ENCODE data around the gene ABHD14A.

The ABHD14A gene

DNA sequence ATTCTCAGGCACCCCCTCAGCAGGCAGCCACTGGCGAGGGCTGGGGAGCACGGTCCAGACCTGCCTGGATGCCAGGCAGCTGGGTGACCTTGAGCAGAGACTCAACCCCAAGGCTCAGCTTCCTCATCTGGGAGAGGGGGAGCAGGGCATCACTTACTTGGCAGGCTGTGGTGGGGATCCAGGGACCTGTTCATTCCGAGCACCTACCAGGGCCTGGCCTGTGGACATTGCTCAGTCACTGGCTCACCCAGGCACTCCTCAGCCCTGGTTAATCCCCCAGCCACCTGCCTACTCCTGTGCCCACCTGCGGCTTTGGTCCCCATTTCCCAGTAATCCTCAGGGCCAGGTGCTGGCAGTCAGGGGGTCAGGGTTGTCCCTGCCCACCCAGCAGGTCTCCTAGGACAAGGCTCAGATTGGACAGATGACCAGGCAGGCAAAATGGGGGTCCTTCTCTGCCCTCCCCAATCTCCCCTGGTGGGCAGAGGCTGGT lies 30.1 kb downstream of the ABHD14A start:
- Histone ChIP-seq H3K27me3 (ENCODE audit: low read length) (no peaks in the 10 kb centered on the region), H3K27ac (ENCODE audit: low read depth, low read length) (no peak overlapping the region), H3F3A (ENCODE audit: insufficient read depth) (no peaks in the 10 kb centered on the region), H3K9ac (ENCODE audit: low read length) (no peak overlapping the region), H4K20me1 (ENCODE audit: low read depth, low read length) (no peaks in the 10 kb centered on the region), H3K9me3 (ENCODE audit: insufficient read depth, low read length) (no peaks in the 10 kb centered on the region), H3K9me2 (replicated peaks; ENCODE audit: insufficient read depth, low read length) (no peaks in the 10 kb centered on the region), H3K79me2 (ENCODE audit: insufficient read depth, low read length) (no peaks in the 10 kb centered on the region), H3K4me3 (ENCODE audit: insufficient read depth, low read length, poor library complexity, severe bottlenecking) (no peak overlapping the region), H3K36me3 (ENCODE audit: low read length) (no peaks in the 10 kb centered on the region), H3K4me2 (ENCODE audit: low read depth, low read length, poor library complexity, severe bottlenecking) (no peak overlapping the region), H2AFZ (ENCODE audit: low read depth, low read length, severe bottlenecking) (no peak overlapping the region)
- no peak for TF ChIP-seq EZH2phosphoT487 (conservative IDR thresholded peaks at IDR 0.05; ENCODE audit: low read length)
- TF ChIP-seq, protein P1, sequence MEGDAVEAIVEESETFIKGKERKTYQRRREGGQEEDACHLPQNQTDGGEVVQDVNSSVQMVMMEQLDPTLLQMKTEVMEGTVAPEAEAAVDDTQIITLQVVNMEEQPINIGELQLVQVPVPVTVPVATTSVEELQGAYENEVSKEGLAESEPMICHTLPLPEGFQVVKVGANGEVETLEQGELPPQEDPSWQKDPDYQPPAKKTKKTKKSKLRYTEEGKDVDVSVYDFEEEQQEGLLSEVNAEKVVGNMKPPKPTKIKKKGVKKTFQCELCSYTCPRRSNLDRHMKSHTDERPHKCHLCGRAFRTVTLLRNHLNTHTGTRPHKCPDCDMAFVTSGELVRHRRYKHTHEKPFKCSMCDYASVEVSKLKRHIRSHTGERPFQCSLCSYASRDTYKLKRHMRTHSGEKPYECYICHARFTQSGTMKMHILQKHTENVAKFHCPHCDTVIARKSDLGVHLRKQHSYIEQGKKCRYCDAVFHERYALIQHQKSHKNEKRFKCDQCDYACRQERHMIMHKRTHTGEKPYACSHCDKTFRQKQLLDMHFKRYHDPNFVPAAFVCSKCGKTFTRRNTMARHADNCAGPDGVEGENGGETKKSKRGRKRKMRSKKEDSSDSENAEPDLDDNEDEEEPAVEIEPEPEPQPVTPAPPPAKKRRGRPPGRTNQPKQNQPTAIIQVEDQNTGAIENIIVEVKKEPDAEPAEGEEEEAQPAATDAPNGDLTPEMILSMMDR (IDR thresholded peaks at IDR 0.05; ENCODE audit: insufficient read depth, low read length, poor library complexity, severe bottlenecking), result no peak

DNA sequence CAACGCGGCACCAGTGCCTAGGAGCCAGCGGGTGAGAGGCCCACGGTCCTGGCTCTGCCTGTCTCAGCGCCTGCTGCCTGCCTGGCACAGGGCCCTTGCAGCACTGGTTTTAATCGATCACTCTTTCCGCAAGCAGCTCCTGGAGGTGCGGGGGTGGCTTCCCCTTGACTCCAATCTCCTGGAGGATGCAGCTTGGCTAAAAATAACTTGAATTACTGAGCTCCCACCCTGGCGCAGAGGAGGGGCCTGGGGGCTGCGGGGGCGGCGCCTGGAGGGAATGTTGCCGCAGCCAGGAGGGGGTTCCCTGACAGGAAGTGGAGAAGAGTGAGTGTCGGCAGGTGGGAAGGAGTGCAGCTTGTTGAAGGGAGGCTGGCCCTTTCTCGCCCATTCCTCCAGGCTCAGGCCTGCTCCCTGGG lies 30.7 kb downstream of the ABHD14A start:
- Histone ChIP-seq H3K27ac (ENCODE audit: low read depth, low read length) (no peak overlapping the region), H3F3A (ENCODE audit: insufficient read depth) (no peaks in the 10 kb centered on the region), H2AFZ (ENCODE audit: low read depth, low read length, severe bottlenecking) (no peak overlapping the region), H3K9ac (ENCODE audit: low read length) (no peak overlapping the region), H3K9me3 (ENCODE audit: insufficient read depth, low read length) (no peaks in the 10 kb centered on the region), H3K4me2 (ENCODE audit: low read depth, low read length, poor library complexity, severe bottlenecking) (no peak overlapping the region), H3K9me2 (replicated peaks; ENCODE audit: insufficient read depth, low read length) (no peaks in the 10 kb centered on the region), H3K79me2 (ENCODE audit: insufficient read depth, low read length) (no peaks in the 10 kb centered on the region), H3K27me3 (ENCODE audit: low read length) (no peaks in the 10 kb centered on the region), H4K20me1 (ENCODE audit: low read depth, low read length) (no peaks in the 10 kb centered on the region), H3K36me3 (ENCODE audit: low read length) (no peaks in the 10 kb centered on the region), H3K4me3 (ENCODE audit: insufficient read depth, low read length, poor library complexity, severe bottlenecking) (no peak overlapping the region)
- TF ChIP-seq EZH2phosphoT487 (conservative IDR thresholded peaks at IDR 0.05; ENCODE audit: low read length), result no peak
- TF ChIP-seq, protein P1 (IDR thresholded peaks at IDR 0.05; ENCODE audit: insufficient read depth, low read length, poor library complexity, severe bottlenecking), result no peak

DNA sequence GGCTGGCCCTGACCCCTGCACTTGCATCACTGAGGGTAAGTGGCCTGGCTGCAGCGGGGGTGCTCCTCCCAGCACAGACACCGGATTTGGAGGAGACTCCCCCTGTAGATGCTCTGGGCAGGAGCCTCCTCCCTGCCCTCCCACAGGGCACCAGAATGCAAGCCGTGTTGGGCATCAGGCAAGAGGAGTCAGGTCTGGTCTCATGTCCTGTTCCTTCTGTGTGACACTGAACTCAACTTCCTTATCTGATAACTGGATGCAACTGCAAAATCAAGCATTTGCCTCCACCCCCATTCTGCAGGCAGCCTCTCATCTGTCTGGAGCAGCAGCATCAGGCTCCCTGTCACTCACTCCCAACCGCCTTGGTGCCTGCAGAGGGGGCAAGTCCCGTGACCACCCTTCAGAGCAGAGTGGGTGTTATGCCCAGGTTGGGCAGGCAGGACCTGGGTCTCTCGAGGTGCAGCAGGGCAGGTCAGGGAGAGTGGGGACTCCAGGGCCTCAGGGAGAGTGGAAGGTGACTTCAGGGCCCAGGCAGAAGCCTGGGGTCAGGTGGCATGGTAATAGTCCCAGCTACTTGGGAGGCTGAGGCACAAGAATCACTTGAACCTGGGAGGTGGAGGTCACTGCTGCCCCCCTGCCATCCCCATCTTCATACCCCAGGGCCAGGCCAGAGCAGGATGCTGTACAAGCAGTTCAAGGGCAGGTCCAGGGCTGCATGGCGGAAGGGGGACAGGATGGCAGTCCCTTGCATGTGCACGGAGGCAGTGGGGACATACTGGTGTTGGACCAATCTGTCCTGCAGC lies 31.4 kb downstream of the ABHD14A start:
- H2AFZ ChIP-seq (ENCODE audit: low read depth, low read length, severe bottlenecking), result no peak overlapping the region
- no peak overlapping the region for H3K4me3 ChIP-seq (ENCODE audit: insufficient read depth, low read length, poor library complexity, severe bottlenecking)
- no peak overlapping the region for H3K9ac ChIP-seq (ENCODE audit: low read length)

More for the DNA sequence above, 31.4 kb downstream of the ABHD14A start:
- H3K9me2 ChIP-seq (replicated peaks; ENCODE audit: insufficient read depth, low read length), result no peaks in the 10 kb centered on the region
- TF ChIP-seq, protein P1 (IDR thresholded peaks at IDR 0.05; ENCODE audit: insufficient read depth, low read length, poor library complexity, severe bottlenecking), result no peak
- no peak for TF ChIP-seq EZH2phosphoT487 (conservative IDR thresholded peaks at IDR 0.05; ENCODE audit: low read length)
- H3K4me2 ChIP-seq (ENCODE audit: low read depth, low read length, poor library complexity, severe bottlenecking), result no peak overlapping the region
- no peak overlapping the region for H3K27ac ChIP-seq (ENCODE audit: low read depth, low read length)
- no peaks in the 10 kb centered on the region for H3F3A ChIP-seq (ENCODE audit: insufficient read depth)
- H3K79me2 ChIP-seq (ENCODE audit: insufficient read depth, low read length), result no peaks in the 10 kb centered on the region
- H3K27me3 ChIP-seq (ENCODE audit: low read length), result no peaks in the 10 kb centered on the region
- no peaks in the 10 kb centered on the region for H3K36me3 ChIP-seq (ENCODE audit: low read length)
- H3K9me3 ChIP-seq (ENCODE audit: insufficient read depth, low read length), result no peaks in the 10 kb centered on the region
- H4K20me1 ChIP-seq (ENCODE audit: low read depth, low read length), result no peaks in the 10 kb centered on the region

Measured in SU-DHL-6 (cell line).